ENCODE data around the gene HS6ST1. TPM values are rescaled to one million over a fixed set of nuclear protein-coding genes. Genes with fewer than 3 reads are reported as not detected.

Gene HS6ST1
- total and polyA plus RNA-seq, 2 donors (not counting 3 experiments of a cell fraction or from before 2014, with no cell fraction given) = 12.8 to 19.4 TPM

GRCh38 chr2:128343459-128343858, 24.8 kb upstream of the HS6ST1 start:
- Histone ChIP-seq H4K20me1 (replicated peaks; ENCODE audit: control insufficient read depth, extremely low read depth, insufficient read depth, low read length) (no peaks in the 10 kb centered on the region), H3K9me3 (replicated peaks; ENCODE audit: control insufficient read depth, insufficient read depth, low read length) (no peaks in the 10 kb centered on the region), H3K4me1 (ENCODE audit: control insufficient read depth, extremely low read depth, insufficient read depth, low read length) (no peaks in the 10 kb centered on the region), H3K4me2 (ENCODE audit: insufficient read depth, low read length) (no peak overlapping the region), H3K27ac (ENCODE audit: insufficient read depth, low read depth, low read length) (no peak overlapping the region), H3K9ac (replicated peaks; ENCODE audit: extremely low read depth, insufficient read depth, low read length) (no peak overlapping the region), H3K36me3 (ENCODE audit: control insufficient read depth in 2 of 2, extremely low read depth in 1 of 2, insufficient read depth in 2 of 2, low read length in 2 of 2) (no peaks in the 10 kb centered on the region), H2AFZ (ENCODE audit: low read depth, low read length) (no peak overlapping the region), H3K27me3 (ENCODE audit: control insufficient read depth in 2 of 2, insufficient read depth in 2 of 2, low read length in 2 of 2) (no peaks in the 10 kb centered on the region), H3K4me3 (replicated peaks in 1 of 3; ENCODE audit: insufficient read depth in 1 of 3, low read depth in 1 of 3, low read length in 3 of 3) (no peak overlapping the region), H3K79me2 (ENCODE audit: control insufficient read depth, insufficient read depth, low read length) (no peaks in the 10 kb centered on the region), H3K9me1 (replicated peaks; ENCODE audit: control insufficient read depth, extremely low read depth, insufficient read depth, low read length) (no peaks in the 10 kb centered on the region)
- dilution Hi-C loops (cut with MboI; ENCODE audit: extremely low pct_ligation_motif_present, low sequenced_read_pairs) (no loop called here), intact Hi-C loops (cut with micrococcal nuclease) (no loop called here)
- DNase-seq (ENCODE audit: low read depth, low spot score) = no peak
- no TSS peak for BruUV-seq (replicated peaks)
- POLR2A ChIA-PET = no interaction called here
- FAIRE-seq = no peak
- TF ChIP-seq GATA2 (IDR thresholded peaks at IDR 0.05; ENCODE audit: insufficient read depth, insufficient read length, low read depth, low read length) (no peak), EZH2 (IDR thresholded peaks at IDR 0.05; ENCODE audit: borderline replicate concordance, low read depth, low read length, severe bottlenecking) (no peak), MYC (IDR thresholded peaks at IDR 0.05; ENCODE audit: low read depth, low read length) (no peak), MAX (IDR thresholded peaks at IDR 0.05; ENCODE audit: insufficient read depth, insufficient read length) (no peak), JUN (IDR thresholded peaks at IDR 0.05; ENCODE audit: borderline replicate concordance, insufficient read depth, insufficient read length, low read depth) (no peak), POLR2A (IDR thresholded peaks at IDR 0.05; ENCODE audit: low read depth, low read length) (no peak), CTCF (IDR thresholded peaks at IDR 0.05; ENCODE audit: extremely low read depth in 1 of 2, insufficient read depth in 1 of 2, low read depth in 1 of 2, low read length in 2 of 2) (no peak), FOS (IDR thresholded peaks at IDR 0.05; ENCODE audit: borderline replicate concordance, insufficient read depth, low read length) (no peak), POLR2AphosphoS5 (IDR thresholded peaks at IDR 0.05; ENCODE audit: insufficient read depth, low read depth, low read length) (no peak)
- CTCF ChIA-PET = no interaction called here
